Keratinocyte (primary cell): ENCODE results near the gene SHKBP1.

Experiments used
- CTCF ChIP-seq, 3 experiments: IDR thresholded peaks in 1 of 3; conservative IDR thresholded peaks in 1 of 3; optimal IDR thresholded peaks in 1 of 3; 2 replicates in 2 of 3; 3 replicates in 1 of 3; pipeline versions ENCODE3 to v1.5.1; 2011; ENCODE audit warnings: low read length in 3 of 3, mild to moderate bottlenecking in 3 of 3, moderate library complexity in 2 of 3, control low read depth in 1 of 3, inconsistent platforms in 1 of 3; ENCODE audit not compliant: insufficient read depth in 2 of 3; ENCODE audit errors: extremely low read depth in 1 of 3
- EZH2 ChIP-seq: IDR thresholded peaks from one replicate; pipeline ENCODE4 v1.6.1; 2012; ENCODE audit warnings: inconsistent platforms, mild to moderate bottlenecking, low read length, moderate library complexity

- TF ChIP-seq CTCF (optimal IDR thresholded peaks at IDR 0.05 in 1 of 3, IDR thresholded peaks at IDR 0.05 in 1 of 3, conservative IDR thresholded peaks at IDR 0.05 in 1 of 3; ENCODE audit: extremely low read depth in 1 of 3, insufficient read depth in 2 of 3, low read length in 3 of 3) (no peak), EZH2 (no peak)
Measured at GRCh38 chr19:40598918-40599307, 22.2 kb downstream of the SHKBP1 start.
